ENCODE results near the gene APOA5. TPM values are rescaled to one million over a fixed set of nuclear protein-coding genes. Genes with fewer than 3 reads are reported as not detected.

Gene APOA5
- total and polyA plus RNA-seq, 2 of the 13 experiments (the other 11 are each of a cell fraction or from before 2014, with no cell fraction given) = 44.0 to 49.1 TPM

GRCh38 chr11:116837231-116838091 lies 45.8 kb upstream of the APOA5 start, which contains the start of gene APOA1:
TSS of gene APOA1 (minus strand) at chr11:116837622. CDS start at chr11:116837387, 235 bp downstream.
- 2% methylated on average over 11 of the region's 19 CpGs for WGBS (ENCODE audit: low lambda C conversion rate)
- CTCF ChIA-PET (ENCODE audit: low intra/inter-chr PET ratio, low total read pairs) = no interaction called here
- in situ Hi-C loops (cut with HindIII; ENCODE audit: extremely low pct_ligation_motif_present, low pct_unique_long_range_greater_than_20kb) (loop anchor here (5.0 kb wide), 1 partner anchor 45 kb away; the partner anchor contains the start of gene APOA5), intact Hi-C loops (cut with micrococcal nuclease; ENCODE audit: unreplicated experiment) (loop anchor here (1.0 kb wide), 1 partner anchor 46 kb away; the partner anchor contains the start of gene APOA5)
- no TSS peak for BruUV-seq (replicated peaks)
- H3K36me3 ChIP-seq (replicated peaks in 1 of 2; ENCODE audit: control insufficient read depth in 1 of 2, insufficient read depth in 2 of 2, low read length in 2 of 2) = no peaks in the 10 kb centered on the region; a peak in 2 of 5 replicates
- ATAC-seq = peak; percentile 74
- peaks cover 9% of the 10 kb centered on the region; the same call in 1 of the 2 replicates for H4K20me1 ChIP-seq (ENCODE audit: insufficient read depth, low read length)
- H3K4me1 ChIP-seq (ENCODE audit: insufficient read depth, low read length) = peaks cover 87% of the 10 kb centered on the region
- H3K9me3 ChIP-seq (ENCODE audit: low read length) = no peaks in the 10 kb centered on the region
- POLR2A ChIA-PET = interaction anchor here (0.8 to 18.4 kb wide), 27 partner anchors 9 to 490 kb away, joined by 3 to 1365 read pairs (median 10); partner anchors contain the start of genes APOA4, APOA5, APOC3 and BUD13
- no peak within 1 kb of the TSS for H2AFZ ChIP-seq (ENCODE audit: low read length)
- peak within 1 kb of the TSS; percentile 92 for H3K4me2 ChIP-seq (ENCODE audit: low read depth, low read length)
- H3K9ac ChIP-seq (ENCODE audit: insufficient read depth, low read depth, low read length) = peak within 1 kb of the TSS; percentile 96
- DNase-seq (ENCODE audit: low spot score) = peak; percentile 98
- peak within 1 kb of the TSS; percentile 75 to 95 (median 92) for H3K4me3 ChIP-seq (replicated peaks in 1 of 3; ENCODE audit: insufficient read depth in 1 of 3, low read depth in 2 of 3, low read length in 3 of 3)
- H3K27me3 ChIP-seq (ENCODE audit: control insufficient read depth in 1 of 2, insufficient read depth in 2 of 2, low read length in 2 of 2) = no peaks in the 10 kb centered on the region
- FAIRE-seq = peak; percentile 95
- peaks cover 32% of the 10 kb centered on the region for H3K79me2 ChIP-seq (ENCODE audit: insufficient read depth, low read length)
- peak within 1 kb of the TSS; percentile 99 for H3K27ac ChIP-seq (ENCODE audit: extremely low read length, insufficient read depth, low read length)
- TF ChIP-seq SMAD3 (CRISPR knock-in tag; IDR thresholded peaks at IDR 0.05) (no peak), TAF15 (IDR thresholded peaks at IDR 0.05; ENCODE audit: low read depth, low read length, poor library complexity, severe bottlenecking) (peak; percentile 96), ZBTB49 (CRISPR knock-in tag; IDR thresholded peaks at IDR 0.05; ENCODE audit: borderline replicate concordance) (0 out of 2 replicates have a peak, but pooled peaks have one; percentile 64), ATF7-NPFF (CRISPR knock-in tag; IDR thresholded peaks at IDR 0.05; ENCODE audit: low read depth) (peak; percentile 93), HMGXB3 (CRISPR knock-in tag; IDR thresholded peaks at IDR 0.05; ENCODE audit: borderline replicate concordance) (peak; percentile 46; the same call in 1 of the 2 replicates), GABPB1 (CRISPR knock-in tag; IDR thresholded peaks at IDR 0.05) (peak; percentile 69), PHB2 (IDR thresholded peaks at IDR 0.05; ENCODE audit: partially characterized antibody) (no peak), ZNF333 (CRISPR knock-in tag; IDR thresholded peaks at IDR 0.05; ENCODE audit: borderline replicate concordance) (peak; percentile 72; the same call in 1 of the 2 replicates), GTF2F1 (IDR thresholded peaks at IDR 0.05; ENCODE audit: low read length) (peak; percentile 78), ZNF576 (CRISPR knock-in tag; IDR thresholded peaks at IDR 0.05) (no peak), SP5 (CRISPR knock-in tag; IDR thresholded peaks at IDR 0.05; ENCODE audit: borderline replicate concordance, low read depth) (peak; percentile 85), CERS6 (CRISPR knock-in tag; IDR thresholded peaks at IDR 0.05) (no peak), KAT2B (IDR thresholded peaks at IDR 0.05; ENCODE audit: borderline replicate concordance, low read depth, low read length) (no peak), ZNF558 (CRISPR knock-in tag; IDR thresholded peaks at IDR 0.05; ENCODE audit: borderline replicate concordance) (0 out of 2 replicates have a peak, but pooled peaks have one; percentile 39)

Measured in HepG2 (cell line).